ENCODE results near the gene CDC26. TPM values are rescaled to one million over a fixed set of nuclear protein-coding genes. Genes with fewer than 3 reads are reported as not detected.

CDC26 gene
- polyA plus RNA-seq, 1 donor from 2014 or later = 88.0 TPM

- Histone ChIP-seq H3K9ac (ENCODE audit: low read length) (no peak overlapping the region), H3F3A (ENCODE audit: insufficient read depth, low read length, poor library complexity, severe bottlenecking) (no peaks in the 10 kb centered on the region), H3K9me2 (ENCODE audit: insufficient read depth, low read length) (no peaks in the 10 kb centered on the region), H3K4me3 (ENCODE audit: low read length) (no peak overlapping the region), H3K4me2 (ENCODE audit: low read length) (no peak overlapping the region), H3K27ac (ENCODE audit: low read length) (no peak overlapping the region), H3K27me3 (ENCODE audit: insufficient read depth, low read depth, low read length) (no peaks in the 10 kb centered on the region), H3K79me2 (replicated peaks; ENCODE audit: insufficient read depth, low read length) (peaks cover 10% of the 10 kb centered on the region), H2AFZ (ENCODE audit: low read depth, low read length) (no peak overlapping the region), H4K20me1 (ENCODE audit: insufficient read depth) (no peaks in the 10 kb centered on the region), H3K9me3 (ENCODE audit: low read length) (no peaks in the 10 kb centered on the region), H3K36me3 (ENCODE audit: insufficient read depth, low read length) (no peaks in the 10 kb centered on the region)
- TF ChIP-seq REST (IDR thresholded peaks at IDR 0.05; ENCODE audit: borderline replicate concordance) (no peak), RAD21 (conservative IDR thresholded peaks at IDR 0.05) (no peak), MXI1 (conservative IDR thresholded peaks at IDR 0.05; ENCODE audit: poor library complexity, severe bottlenecking) (no peak), POLR2AphosphoS5 (IDR thresholded peaks at IDR 0.05) (no peak), EP300 (conservative IDR thresholded peaks at IDR 0.05; ENCODE audit: poor library complexity, severe bottlenecking) (no peak), CTCF (IDR thresholded peaks at IDR 0.05; ENCODE audit: poor library complexity, severe bottlenecking) (no peak), TAF1 (IDR thresholded peaks at IDR 0.05; ENCODE audit: low read depth) (no peak), EZH2 (IDR thresholded peaks at IDR 0.05; ENCODE audit: borderline replicate concordance, insufficient read depth, low read length, poor library complexity, severe bottlenecking) (no peak), SMC3 (conservative IDR thresholded peaks at IDR 0.05; ENCODE audit: poor library complexity) (no peak)
These were observed 5.5 kb downstream of the CDC26 start for GRCh38 chr9:113269871-113270270.

DNA sequence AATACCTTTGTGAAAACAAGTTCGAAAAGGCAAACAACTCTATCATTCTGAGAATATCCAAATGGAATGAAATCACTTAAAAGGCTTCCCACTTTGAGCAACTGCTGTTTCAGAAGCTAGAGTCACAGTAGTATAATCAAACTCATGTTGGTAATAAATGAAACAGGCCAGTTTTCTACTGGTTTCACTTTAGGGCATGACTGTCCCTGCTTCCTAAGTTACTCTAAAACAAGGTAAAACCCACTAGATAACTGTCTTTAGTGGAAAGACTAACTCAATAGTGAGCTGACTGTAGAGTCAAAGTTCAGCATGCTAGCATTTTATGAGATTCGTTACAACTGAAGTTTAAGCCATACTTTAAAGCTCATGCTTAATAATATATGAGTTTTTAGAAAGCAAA is 6.0 kb downstream of the CDC26 start:
- no peak overlapping the region for H3K27ac ChIP-seq (ENCODE audit: low read length)
- H3K27me3 ChIP-seq (ENCODE audit: insufficient read depth, low read depth, low read length) = no peaks in the 10 kb centered on the region
- no peak overlapping the region for H3K4me2 ChIP-seq (ENCODE audit: low read length)
- H3K79me2 ChIP-seq (replicated peaks; ENCODE audit: insufficient read depth, low read length) = peaks cover 10% of the 10 kb centered on the region
- H2AFZ ChIP-seq (ENCODE audit: low read depth, low read length) = no peak overlapping the region
- H3K9me2 ChIP-seq (ENCODE audit: insufficient read depth, low read length) = no peaks in the 10 kb centered on the region
- H3K9ac ChIP-seq (ENCODE audit: low read length) = no peak overlapping the region
- H3K9me3 ChIP-seq (ENCODE audit: low read length) = no peaks in the 10 kb centered on the region
- H3K4me3 ChIP-seq (ENCODE audit: low read length) = no peak overlapping the region
- no peaks in the 10 kb centered on the region for H4K20me1 ChIP-seq (ENCODE audit: insufficient read depth)
- no peaks in the 10 kb centered on the region for H3F3A ChIP-seq (ENCODE audit: insufficient read depth, low read length, poor library complexity, severe bottlenecking)
- TF ChIP-seq RAD21 (conservative IDR thresholded peaks at IDR 0.05) = no peak
- TF ChIP-seq CTCF (IDR thresholded peaks at IDR 0.05; ENCODE audit: poor library complexity, severe bottlenecking) = no peak
- no peak for TF ChIP-seq EP300 (conservative IDR thresholded peaks at IDR 0.05; ENCODE audit: poor library complexity, severe bottlenecking)
- TF ChIP-seq REST (IDR thresholded peaks at IDR 0.05; ENCODE audit: borderline replicate concordance) = no peak
- TF ChIP-seq MXI1 (conservative IDR thresholded peaks at IDR 0.05; ENCODE audit: poor library complexity, severe bottlenecking) = no peak
- no peak for TF ChIP-seq POLR2AphosphoS5 (IDR thresholded peaks at IDR 0.05)
- no peak for TF ChIP-seq SMC3 (conservative IDR thresholded peaks at IDR 0.05; ENCODE audit: poor library complexity)
- no peak for TF ChIP-seq EZH2 (IDR thresholded peaks at IDR 0.05; ENCODE audit: borderline replicate concordance, insufficient read depth, low read length, poor library complexity, severe bottlenecking)
- TF ChIP-seq TAF1 (IDR thresholded peaks at IDR 0.05; ENCODE audit: low read depth) = no peak
- H3K36me3 ChIP-seq (ENCODE audit: insufficient read depth, low read length) = no peaks in the 10 kb centered on the region

Measured in neural cell (in vitro differentiated cells).